Nephron (organoid): ENCODE results near the gene DLG1.

Experiments used
- H3K27ac Mint-ChIP-seq, 3 experiments: 2 replicates each; pipeline ENCODE4 v1.8.0; 2020; ENCODE audit warnings: mixed read lengths in 3 of 3, mild to moderate bottlenecking in 2 of 3, moderate library complexity in 1 of 3
- H3K27me3 Mint-ChIP-seq: 2 replicates; pipeline ENCODE4 v1.8.0; 2021; ENCODE audit warnings: low read depth, mild to moderate bottlenecking, moderate library complexity, mixed read lengths
- H3K36me3 Mint-ChIP-seq: 2 replicates; pipeline ENCODE4 v1.8.0; 2020; ENCODE audit warnings: low read depth, mixed read lengths
- H3K4me1 Mint-ChIP-seq: 2 replicates; pipeline ENCODE4 v1.8.0; 2020; ENCODE audit warnings: mixed read lengths
- H3K4me3 Mint-ChIP-seq, 3 experiments: 2 replicates each; pipeline ENCODE4 v1.8.0; 2020; ENCODE audit warnings: mild to moderate bottlenecking in 3 of 3, mixed read lengths in 3 of 3, moderate library complexity in 2 of 3
- H3K9me3 Mint-ChIP-seq: 2 replicates; pipeline ENCODE4 v1.8.0; 2020; ENCODE audit warnings: mixed read lengths
- TF ChIP-seq, protein P1 (sequence below), 3 experiments: fragments of 200-600 bp; sonication (generic); IDR thresholded peaks; one replicate each; pipeline ENCODE4 v1.5.0; 2021; ENCODE audit warnings: antibody characterized with exemption in 3 of 3; ENCODE audit not compliant: unreplicated experiment in 3 of 3

Gene DLG1

DNA sequence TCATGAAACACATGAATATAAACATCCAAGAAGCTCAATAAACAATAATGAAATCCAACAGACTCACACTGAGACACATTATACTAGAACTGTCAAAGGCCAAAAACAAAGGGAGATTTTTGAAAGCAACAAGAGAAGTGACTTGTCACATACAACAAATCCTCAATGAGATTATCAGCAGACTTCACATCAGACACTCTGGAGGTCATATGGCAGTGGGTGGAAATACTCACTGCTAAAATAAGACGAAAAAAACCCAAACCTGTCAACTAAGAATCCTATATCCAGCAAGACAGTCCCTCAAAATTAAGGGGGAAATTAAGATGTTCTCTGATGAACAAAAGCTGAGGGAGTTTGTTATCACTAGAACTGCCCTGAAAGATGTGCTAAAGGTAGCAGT is 143.4 kb downstream of the DLG1 start:
- Mint-ChIP-seq H3K27me3 (no peaks in the 10 kb centered on the region), H3K4me3 (no peak overlapping the region), H3K9me3 (peaks cover 37% of the 10 kb centered on the region), H3K27ac (no peak overlapping the region), H3K4me1 (peaks cover 11% of the 10 kb centered on the region), H3K36me3 (peaks cover 63% of the 10 kb centered on the region)
- TF ChIP-seq, protein P1, sequence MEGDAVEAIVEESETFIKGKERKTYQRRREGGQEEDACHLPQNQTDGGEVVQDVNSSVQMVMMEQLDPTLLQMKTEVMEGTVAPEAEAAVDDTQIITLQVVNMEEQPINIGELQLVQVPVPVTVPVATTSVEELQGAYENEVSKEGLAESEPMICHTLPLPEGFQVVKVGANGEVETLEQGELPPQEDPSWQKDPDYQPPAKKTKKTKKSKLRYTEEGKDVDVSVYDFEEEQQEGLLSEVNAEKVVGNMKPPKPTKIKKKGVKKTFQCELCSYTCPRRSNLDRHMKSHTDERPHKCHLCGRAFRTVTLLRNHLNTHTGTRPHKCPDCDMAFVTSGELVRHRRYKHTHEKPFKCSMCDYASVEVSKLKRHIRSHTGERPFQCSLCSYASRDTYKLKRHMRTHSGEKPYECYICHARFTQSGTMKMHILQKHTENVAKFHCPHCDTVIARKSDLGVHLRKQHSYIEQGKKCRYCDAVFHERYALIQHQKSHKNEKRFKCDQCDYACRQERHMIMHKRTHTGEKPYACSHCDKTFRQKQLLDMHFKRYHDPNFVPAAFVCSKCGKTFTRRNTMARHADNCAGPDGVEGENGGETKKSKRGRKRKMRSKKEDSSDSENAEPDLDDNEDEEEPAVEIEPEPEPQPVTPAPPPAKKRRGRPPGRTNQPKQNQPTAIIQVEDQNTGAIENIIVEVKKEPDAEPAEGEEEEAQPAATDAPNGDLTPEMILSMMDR (IDR thresholded peaks at IDR 0.05; ENCODE audit: unreplicated experiment in 3 of 3) = no peak

- peaks cover 57% of the 10 kb centered on the region for H3K36me3 Mint-ChIP-seq
- H3K27me3 Mint-ChIP-seq = no peaks in the 10 kb centered on the region
These were observed 146.8 kb downstream of the DLG1 start for GRCh38 chr3:197151580-197151979.

GRCh38 chr3:197149528-197149927 is 148.9 kb downstream of the DLG1 start:
- H3K27ac Mint-ChIP-seq = no peak overlapping the region
- peaks cover 17% of the 10 kb centered on the region for H3K9me3 Mint-ChIP-seq
- peaks cover 11% of the 10 kb centered on the region for H3K4me1 Mint-ChIP-seq
- no peak overlapping the region for H3K4me3 Mint-ChIP-seq
- H3K27me3 Mint-ChIP-seq = no peaks in the 10 kb centered on the region
- peaks cover 48% of the 10 kb centered on the region for H3K36me3 Mint-ChIP-seq
- TF ChIP-seq, protein P1 (IDR thresholded peaks at IDR 0.05; ENCODE audit: unreplicated experiment in 3 of 3) = no peak

More at GRCh38 chr3:197151580-197151979, 146.8 kb downstream of the DLG1 start:
- Mint-ChIP-seq H3K9me3 (peaks cover 31% of the 10 kb centered on the region), H3K4me3 (no peak overlapping the region), H3K27ac (no peak overlapping the region), H3K4me1 (peaks cover 11% of the 10 kb centered on the region)
- TF ChIP-seq, protein P1 (IDR thresholded peaks at IDR 0.05; ENCODE audit: unreplicated experiment in 3 of 3) = no peak

- peaks cover 10% of the 10 kb centered on the region for H3K9me3 Mint-ChIP-seq
- no peaks in the 10 kb centered on the region for H3K4me1 Mint-ChIP-seq
- TF ChIP-seq, protein P1 (IDR thresholded peaks at IDR 0.05; ENCODE audit: unreplicated experiment in 3 of 3) = no peak
- no peak overlapping the region for H3K4me3 Mint-ChIP-seq
- H3K27ac Mint-ChIP-seq = no peak overlapping the region
- no peaks in the 10 kb centered on the region for H3K27me3 Mint-ChIP-seq
- peaks cover 53% of the 10 kb centered on the region for H3K36me3 Mint-ChIP-seq
These were observed 154.2 kb downstream of the DLG1 start for GRCh38 chr3:197144188-197144587.

- Mint-ChIP-seq H3K9me3 (no peaks in the 10 kb centered on the region), H3K27ac (no peak overlapping the region), H3K36me3 (peaks cover 55% of the 10 kb centered on the region), H3K4me1 (no peaks in the 10 kb centered on the region), H3K27me3 (no peaks in the 10 kb centered on the region), H3K4me3 (no peak overlapping the region)
- TF ChIP-seq, protein P1 (IDR thresholded peaks at IDR 0.05; ENCODE audit: unreplicated experiment in 3 of 3) = no peak
These were observed 158.8 kb downstream of the DLG1 start for GRCh38 chr3:197139586-197139985.

- H3K4me3 Mint-ChIP-seq = no peak overlapping the region
- H3K27me3 Mint-ChIP-seq = no peaks in the 10 kb centered on the region
These were observed 160.7 kb downstream of the DLG1 start for GRCh38 chr3:197137751-197138150.

More at GRCh38 chr3:197137751-197138150, 160.7 kb downstream of the DLG1 start:
- TF ChIP-seq, protein P1 (IDR thresholded peaks at IDR 0.05; ENCODE audit: unreplicated experiment in 3 of 3) = no peak
- Mint-ChIP-seq H3K9me3 (no peaks in the 10 kb centered on the region), H3K36me3 (peaks cover 62% of the 10 kb centered on the region), H3K27ac (no peak overlapping the region), H3K4me1 (no peaks in the 10 kb centered on the region)
